Panc1 (cell line): Measurements from ENCODE around the gene MAST4. TPM values are rescaled to one million over a fixed set of nuclear protein-coding genes. Genes with fewer than 3 reads are reported as not detected.
A peak's percentile ranks its signal among the peaks of the same experiment; 100 is the strongest.

Source experiments
- ATAC-seq: fragments of 200-7000 bp; cut with Tn5 transposase; 2 replicates; pipeline ENCODE4 v1.9.1; 2020; ENCODE audit warnings: mild to moderate bottlenecking, moderate library complexity
- BruUV-seq: library from RNA; stranded (reverse); fragments of 400-500 nt; replicated peaks from 2 replicates; lab custom pipeline; 2021; lab: Mats Ljungman, UMichigan
- CTCF ChIA-PET: fragments of 300-600 bp; sonication (Branson Sonifier 250); formaldehyde crosslinking; loops from one replicate; lab custom pipeline; 2022; ENCODE audit warnings: antibody characterized with exemption; lab: Charles Lee
- POLR2A ChIA-PET: fragments of 300-600 bp; sonication (Branson Sonifier 250); formaldehyde crosslinking; loops from one replicate; lab custom pipeline; 2022; ENCODE audit warnings: antibody characterized with exemption; lab: Charles Lee
- DNase-seq: peaks from one replicate; pipeline ENCODE4 v3.0.0-alpha.2; 2010; ENCODE audit warnings: low read depth, low spot score
- H3K27ac ChIP-seq: 2 replicates; pipeline ENCODE4 v1.5.1; 2011; ENCODE audit warnings: mild to moderate bottlenecking, low read length, inconsistent platforms
- H3K27me3 ChIP-seq: fragments of 200-500 bp; sonication (Bioruptor generic); 2 replicates; pipeline ENCODE4 v1.6.0; 2014; ENCODE audit warnings: low read length, inconsistent platforms; ENCODE audit not compliant: control insufficient read depth, insufficient read depth
- H3K36me3 ChIP-seq: fragments of 200-500 bp; sonication (Bioruptor generic); 2 replicates; pipeline ENCODE4 v1.5.1; 2014; ENCODE audit warnings: inconsistent platforms, mild to moderate bottlenecking, low read length, moderate library complexity; ENCODE audit not compliant: control insufficient read depth, insufficient read depth
- H3K4me1 ChIP-seq: 2 replicates; pipeline ENCODE4 v1.5.1; 2011; ENCODE audit warnings: inconsistent platforms, mild to moderate bottlenecking, low read length, moderate library complexity; ENCODE audit not compliant: control insufficient read depth, insufficient read depth
- H3K4me3 ChIP-seq, 2 experiments: 2 replicates each; pipeline ENCODE4 v1.5.1; 2011 to 2012; ENCODE audit warnings: low read depth in 2 of 2, low read length in 2 of 2, mild to moderate bottlenecking in 2 of 2, inconsistent platforms in 1 of 2, moderate library complexity in 1 of 2
- H3K9me3 ChIP-seq: fragments of 200-500 bp; sonication (Bioruptor generic); 2 replicates; pipeline ENCODE4 v1.5.1; 2014; ENCODE audit warnings: low read depth, mild to moderate bottlenecking, inconsistent platforms, low read length, moderate library complexity; ENCODE audit not compliant: control insufficient read depth, insufficient read depth
- CTCF ChIP-seq: fragments of 450-650 bp; IDR thresholded peaks from 2 replicates; pipeline ENCODE4 v1.5.1; 2017; ENCODE audit warnings: mild to moderate bottlenecking
- POLR2AphosphoS5 ChIP-seq: IDR thresholded peaks from 2 replicates; pipeline ENCODE4 v1.6.1; 2012; ENCODE audit warnings: mild to moderate bottlenecking, low read depth, low read length, moderate library complexity
- REST ChIP-seq, 2 experiments: IDR thresholded peaks; 2 replicates each; pipeline ENCODE4 v1.6.1; 2011 to 2012; ENCODE audit warnings: low read depth in 2 of 2, control low read depth in 1 of 2, low read length in 1 of 2, mild to moderate bottlenecking in 1 of 2, moderate library complexity in 1 of 2; ENCODE audit not compliant: insufficient read depth in 1 of 2
- SIN3A ChIP-seq: IDR thresholded peaks from 2 replicates; pipeline ENCODE4 v1.6.1; 2012; ENCODE audit warnings: low read depth, mild to moderate bottlenecking, low read length, moderate library complexity, borderline replicate concordance; ENCODE audit not compliant: insufficient read depth
- TCF7L2 ChIP-seq: IDR thresholded peaks from 2 replicates; pipeline ENCODE4 v1.6.1; 2011; ENCODE audit warnings: mild to moderate bottlenecking, low read depth, low read length, inconsistent platforms
- in situ Hi-C: cut with HindIII; loops from 2 replicates; pipeline ENCODE4 v1.10.0; 2016; ENCODE audit warnings: low sequenced_read_pairs, low pct_unique_long_range_greater_than_20kb
- intact Hi-C: fragments of 100-400 bp; cut with micrococcal nuclease; formaldehyde crosslinking; loops from one replicate; pipeline ENCODE4 v1.10.0; 2022; ENCODE audit not compliant: unreplicated experiment
- total RNA-seq: library from RNA; stranded (reverse); gene quantifications from one replicate; pipeline ENCODE4 v1.2.1, GENCODE V29; 2021; ENCODE audit not compliant: unreplicated experiment

MAST4 gene
- total RNA-seq, 1 experiment from 2014 or later: 1.8 TPM

GRCh38 chr5:66861402-66861801 is 265.2 kb downstream of the MAST4 start:
- intact Hi-C loops (no loop called here), in situ Hi-C loops (no loop called here)
- no peak overlapping the region for H3K27ac ChIP-seq
- TF ChIP-seq POLR2AphosphoS5: no peak
- TF ChIP-seq CTCF: 0 out of 2 replicates have a peak, but pooled peaks have one; percentile 22
- TF ChIP-seq TCF7L2: no peak
- H3K4me3 ChIP-seq: no peak overlapping the region
- no peaks in the 10 kb centered on the region; the same call in 1 of the 2 replicates for H3K36me3 ChIP-seq
- DNase-seq (no peak), ATAC-seq (peak; percentile 45; the same call in 1 of the 2 replicates)
- CTCF ChIA-PET: no interaction called here
- H3K9me3 ChIP-seq: no peaks in the 10 kb centered on the region
- POLR2A ChIA-PET: no interaction called here
- H3K4me1 ChIP-seq: no peaks in the 10 kb centered on the region
- no peaks in the 10 kb centered on the region for H3K27me3 ChIP-seq
- BruUV-seq: no TSS peak

GRCh38 chr5:66862020-66862419 is 265.8 kb downstream of the MAST4 start:
- intact Hi-C loops: no loop called here
- TF ChIP-seq REST (IDR thresholded peaks at IDR 0.05; ENCODE audit: insufficient read depth in 1 of 2, low read depth in 2 of 2, low read length in 1 of 2): no peak
- TF ChIP-seq SIN3A: no peak
- no peak for TF ChIP-seq CTCF
- TF ChIP-seq POLR2AphosphoS5: no peak
- no peak for TF ChIP-seq TCF7L2
- ATAC-seq (no peak), DNase-seq (no peak)
- ChIA-PET POLR2A (interaction anchor here (0.6 kb wide), 1 partner anchor 73 kb away, joined by 3 read pairs; no protein-coding TSS in a partner anchor), CTCF (no interaction called here)
- Histone ChIP-seq H3K27ac (no peak overlapping the region), H3K9me3 (no peaks in the 10 kb centered on the region), H3K4me1 (no peaks in the 10 kb centered on the region), H3K4me3 (no peak overlapping the region), H3K36me3 (no peaks in the 10 kb centered on the region; the same call in 1 of the 2 replicates), H3K27me3 (no peaks in the 10 kb centered on the region)
- no TSS peak for BruUV-seq
- in situ Hi-C loops: no loop called here
